Measurements from ENCODE around the gene TMEM52B.
"Not testable (repeated sequence)": the region's sequence is repeated elsewhere in the genome, so short reads cannot be mapped to it uniquely, and the experiment has no call there.

The TMEM52B gene

GRCh38 chr12:10211940-10212738 lies 33.3 kb downstream of the TMEM52B start:
- peak; percentile 81 for DNase-seq (ENCODE audit: low read depth)

- peak; percentile 69 for DNase-seq (ENCODE audit: low read depth)
Observed at GRCh38 chr12:10212739-10213131, 33.9 kb downstream of the TMEM52B start, which contains the start of gene GABARAPL1. GABARAPL1 (plus strand) TSS chr12:10212877; CDS start chr12:10213130, 253 bp downstream.

- peak; percentile 71 for DNase-seq (ENCODE audit: low read depth)
Observed at GRCh38 chr12:10213168-10214135, 34.6 kb downstream of the TMEM52B start.

GRCh38 chr12:10214136-10214894 lies 35.5 kb downstream of the TMEM52B start:
- DNase-seq (ENCODE audit: low read depth) = no peak

- DNase-seq (ENCODE audit: low read depth) = no peak
Observed at GRCh38 chr12:10214895-10215267, 36.0 kb downstream of the TMEM52B start.

GRCh38 chr12:10215436-10215835 lies 36.6 kb downstream of the TMEM52B start:
- DNase-seq (ENCODE audit: low read depth) = no peak

GRCh38 chr12:10215946-10216345 lies 37.1 kb downstream of the TMEM52B start:
- DNase-seq (ENCODE audit: low read depth) = not testable (repeated sequence)

- no peak for DNase-seq (ENCODE audit: low read depth)
Observed at GRCh38 chr12:10218021-10218420, 39.2 kb downstream of the TMEM52B start.

- no peak for DNase-seq (ENCODE audit: low read depth)
Observed at GRCh38 chr12:10220398-10221077, 41.7 kb downstream of the TMEM52B start.

- no peak for DNase-seq (ENCODE audit: low read depth)
Observed at GRCh38 chr12:10221846-10222245, 43.0 kb downstream of the TMEM52B start.

GRCh38 chr12:10223208-10223607 lies 44.4 kb downstream of the TMEM52B start:
- no peak for DNase-seq (ENCODE audit: low read depth)

- DNase-seq (ENCODE audit: low read depth) = not testable (repeated sequence)
Observed at GRCh38 chr12:10225426-10225825, 46.6 kb downstream of the TMEM52B start.

GRCh38 chr12:10226086-10226485 lies 47.3 kb downstream of the TMEM52B start:
- no peak for DNase-seq (ENCODE audit: low read depth)

- DNase-seq (ENCODE audit: low read depth) = no peak
Observed at GRCh38 chr12:10226731-10227130, 47.9 kb downstream of the TMEM52B start.

GRCh38 chr12:10227648-10228047 lies 48.8 kb downstream of the TMEM52B start:
- DNase-seq (ENCODE audit: low read depth) = no peak

GRCh38 chr12:10234562-10234961 lies 55.7 kb downstream of the TMEM52B start:
- DNase-seq (ENCODE audit: low read depth) = no peak

GRCh38 chr12:10235761-10236631 lies 57.2 kb downstream of the TMEM52B start:
- DNase-seq (ENCODE audit: low read depth) = no peak

GRCh38 chr12:10236720-10237119 lies 57.9 kb downstream of the TMEM52B start:
- no peak for DNase-seq (ENCODE audit: low read depth)

- DNase-seq (ENCODE audit: low read depth) = no peak
Observed at GRCh38 chr12:10238526-10238925, 59.7 kb downstream of the TMEM52B start.

GRCh38 chr12:10241290-10241689 lies 62.5 kb downstream of the TMEM52B start:
- DNase-seq (ENCODE audit: low read depth) = no peak

Measured in stimulated activated CD8-positive, alpha-beta memory T cell treated with anti-CD3 and anti-CD28 coated beads, Interleukin-4, amount 100 ng/mL, for 24 hours (primary cell).